DMS79 (cell line): ENCODE results near the gene RCAN2.

Experiments used
- DNase-seq: peaks from one replicate; lab custom pipeline; 2025; lab: John Stamatoyannopoulos, UW

RCAN2 gene

GRCh38 chr6:46491201-46491627 is at the start of gene RCAN2:
Gene RCAN2 (minus strand): TSS chr6:46491449.
- DNase-seq, result peak; percentile 45

- no peak for DNase-seq
Measured at GRCh38 chr6:46539866-46540265, 48.6 kb upstream of the RCAN2 start.

- no peak for DNase-seq
Measured at GRCh38 chr6:46538800-46539480, 47.7 kb upstream of the RCAN2 start.

DNA sequence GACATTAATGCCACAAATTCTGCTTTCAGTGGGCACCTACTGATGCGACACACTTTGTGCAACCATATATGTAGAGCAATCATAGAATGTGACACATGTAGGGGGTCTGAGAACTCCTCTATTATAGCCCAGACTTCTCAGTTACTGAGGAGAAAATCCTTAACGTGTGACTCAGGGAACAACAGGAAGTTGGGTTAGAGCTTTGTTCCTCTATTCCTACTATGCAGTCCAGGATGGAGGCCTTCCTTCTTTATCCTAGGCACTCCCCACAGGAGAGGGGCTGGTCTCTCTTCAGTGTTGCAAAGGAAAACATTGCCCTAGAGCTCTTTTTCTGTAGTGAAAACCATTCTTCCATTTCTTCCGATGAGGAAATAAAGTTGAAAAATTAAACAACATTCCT is 39.6 kb upstream of the RCAN2 start:
- no peak for DNase-seq

DNA sequence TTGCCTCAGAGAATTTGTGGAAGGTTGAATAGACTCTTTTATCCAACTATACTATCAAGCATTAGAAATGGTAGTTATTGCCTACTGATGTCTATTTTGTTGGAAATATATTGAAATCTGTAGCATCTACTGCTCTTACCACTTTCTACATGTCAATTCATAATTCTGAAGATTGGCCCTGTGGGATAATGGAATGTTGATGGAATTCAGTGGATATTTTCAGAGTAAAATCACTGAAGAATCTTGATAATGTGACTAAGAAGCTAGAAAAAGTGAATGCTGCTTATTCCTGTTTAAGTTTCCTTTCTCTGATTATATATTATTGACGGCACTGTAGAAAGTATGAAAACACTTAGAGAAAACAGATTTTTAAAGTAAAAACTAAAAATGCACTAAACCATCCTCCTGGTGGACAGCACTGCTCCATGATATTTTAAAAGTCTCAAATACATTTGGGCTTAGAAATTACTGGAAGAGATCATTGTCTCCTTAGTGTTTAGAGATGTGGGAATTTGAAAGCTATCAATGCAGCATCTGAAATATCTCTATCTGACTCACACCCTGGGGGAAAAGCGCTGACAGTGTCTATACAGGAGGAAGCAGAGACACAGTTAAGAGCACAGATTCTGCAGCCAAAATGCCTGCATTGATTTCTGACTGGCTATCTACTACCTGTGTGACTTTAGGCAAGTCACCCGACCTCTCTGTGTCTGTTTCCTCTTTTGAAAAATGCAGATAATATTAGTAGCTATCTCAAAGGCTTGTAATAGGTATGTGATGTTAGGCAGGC is 37.9 kb upstream of the RCAN2 start:
- no peak for DNase-seq

GRCh38 chr6:46526607-46527006 is 35.4 kb upstream of the RCAN2 start:
- no peak for DNase-seq

DNA sequence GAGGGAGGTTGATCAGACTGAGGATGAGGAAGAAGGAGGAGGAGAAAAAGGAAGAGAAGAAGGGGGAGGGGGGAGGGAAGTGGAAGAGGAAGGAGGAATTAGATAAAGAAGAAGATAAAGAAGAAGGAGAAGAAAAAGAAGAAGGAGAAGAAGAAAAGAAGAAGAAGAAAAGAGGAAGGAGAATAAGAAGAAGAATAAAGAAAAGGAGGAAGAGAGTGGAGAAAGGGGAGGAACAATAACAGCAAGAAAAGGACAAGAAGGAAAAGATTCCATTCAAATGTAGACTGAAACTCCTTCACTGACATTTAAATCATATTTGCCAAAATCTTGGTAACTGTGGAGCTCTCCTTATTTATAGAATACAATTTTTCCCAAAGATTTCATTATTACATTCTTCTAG is 34.3 kb upstream of the RCAN2 start:
- DNase-seq, result no peak

DNA sequence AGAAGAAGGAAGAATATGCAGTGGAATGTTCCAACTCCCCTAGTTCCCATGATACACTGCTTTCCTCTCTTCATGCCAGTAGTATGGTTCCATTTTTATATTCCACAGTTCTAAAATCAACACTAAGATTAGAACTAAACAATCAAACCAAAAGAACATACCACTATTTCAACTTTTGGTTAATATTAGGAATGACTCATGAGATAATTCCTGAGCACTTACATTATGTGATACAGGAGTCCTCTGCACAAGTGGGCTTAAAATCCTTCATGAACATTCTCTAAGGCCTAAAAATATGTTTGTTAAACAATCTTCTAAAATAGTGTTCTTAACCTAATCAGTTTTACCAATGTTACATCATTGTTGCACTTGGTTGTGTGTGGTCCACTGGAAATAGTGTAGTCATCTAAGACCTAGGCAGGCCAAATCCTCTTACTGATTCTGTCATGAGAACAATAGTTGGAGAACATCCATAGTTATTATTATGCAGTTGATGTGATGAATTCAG is 30.3 kb upstream of the RCAN2 start:
- no peak for DNase-seq

- no peak for DNase-seq
Measured at GRCh38 chr6:46517202-46517601, 26.0 kb upstream of the RCAN2 start.

DNA sequence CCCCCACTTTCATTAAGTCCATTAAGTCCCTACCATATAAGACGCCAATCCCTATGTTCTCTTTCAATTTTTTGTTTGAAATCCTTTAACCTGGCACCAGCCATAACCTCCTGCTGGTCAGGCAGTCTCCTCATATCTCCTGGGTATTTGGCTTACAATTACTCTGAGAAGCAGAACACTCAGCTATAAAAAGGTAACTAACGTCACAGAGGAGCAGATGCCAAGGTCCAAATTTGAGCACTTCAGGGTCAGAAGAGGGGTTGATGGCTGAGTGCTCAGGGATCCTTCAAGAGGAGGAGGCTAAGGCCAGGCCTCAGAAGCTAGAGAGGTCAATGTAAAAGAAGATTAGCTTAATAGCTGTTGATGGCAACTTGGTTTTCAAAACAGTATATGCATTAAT is 22.3 kb upstream of the RCAN2 start:
- no peak for DNase-seq

- DNase-seq, result no peak
Measured at GRCh38 chr6:46511320-46511719, 20.1 kb upstream of the RCAN2 start.

DNA sequence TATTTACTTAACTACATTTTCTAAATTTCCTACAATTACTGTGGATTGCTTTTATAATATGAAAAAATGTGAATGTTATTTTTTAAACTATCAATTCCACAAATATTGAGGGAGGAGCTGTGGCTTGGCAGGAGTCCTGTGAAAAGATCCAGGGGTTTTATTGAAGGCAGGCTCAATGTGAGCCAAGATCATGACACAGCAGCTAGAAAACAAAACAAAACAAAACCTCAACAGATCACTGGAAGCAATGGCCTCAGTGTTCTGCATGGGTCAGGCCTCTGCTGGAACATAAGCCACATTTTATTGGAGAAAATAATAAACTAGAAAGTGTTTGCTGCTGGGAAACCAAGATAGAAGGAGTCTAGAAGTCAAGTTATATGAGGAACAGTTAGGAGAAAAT is 19.4 kb upstream of the RCAN2 start:
- no peak for DNase-seq

DNA sequence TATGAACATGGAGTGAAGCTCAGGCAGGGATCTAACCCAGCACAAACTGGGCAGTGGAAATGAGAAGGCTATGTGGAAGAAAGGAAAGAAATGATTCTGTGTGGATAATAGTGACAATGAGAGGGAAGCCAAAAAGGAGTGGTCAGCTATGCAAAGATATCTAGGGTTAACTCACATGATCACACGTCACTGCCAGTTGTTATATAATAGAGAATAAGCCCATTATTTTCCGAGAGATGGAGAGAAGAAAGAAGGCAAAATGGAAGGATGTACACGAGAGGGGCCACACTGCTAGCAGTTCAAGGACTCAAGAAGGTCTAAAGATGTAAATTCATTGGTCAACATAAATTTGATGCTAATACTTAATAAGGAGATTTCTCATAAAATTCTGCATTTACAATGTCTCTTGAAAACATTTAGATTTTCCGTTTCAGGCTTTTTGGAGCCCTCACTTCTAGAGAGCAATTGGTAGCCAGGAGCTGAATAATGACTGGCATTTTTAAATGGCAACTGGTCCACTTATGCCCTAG is 18.8 kb upstream of the RCAN2 start:
- no peak for DNase-seq

GRCh38 chr6:46509063-46509462 is 17.8 kb upstream of the RCAN2 start:
- DNase-seq, result no peak

DNA sequence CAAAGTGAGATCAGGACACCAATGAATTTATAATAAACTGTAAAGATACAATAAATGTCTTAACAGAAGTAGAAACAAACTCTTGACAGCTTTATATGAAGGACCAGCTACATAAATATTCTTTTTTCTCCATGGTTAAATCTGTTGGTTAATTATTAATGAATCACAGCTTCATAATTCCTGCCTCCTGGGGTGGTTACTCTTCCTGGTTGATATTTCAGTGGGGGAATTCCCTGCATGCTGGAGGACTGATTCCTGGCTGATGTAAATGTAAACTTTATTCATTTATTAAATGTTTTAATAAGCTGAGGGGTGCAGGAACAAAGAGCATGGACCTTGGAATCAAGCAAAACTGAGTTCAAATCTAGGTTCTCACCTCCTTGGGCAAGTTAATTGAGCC is 16.2 kb upstream of the RCAN2 start:
- DNase-seq, result no peak

- DNase-seq, result no peak
Measured at GRCh38 chr6:46505693-46506512, 14.7 kb upstream of the RCAN2 start.

GRCh38 chr6:46504242-46504641 is 13.0 kb upstream of the RCAN2 start:
- no peak for DNase-seq

DNA sequence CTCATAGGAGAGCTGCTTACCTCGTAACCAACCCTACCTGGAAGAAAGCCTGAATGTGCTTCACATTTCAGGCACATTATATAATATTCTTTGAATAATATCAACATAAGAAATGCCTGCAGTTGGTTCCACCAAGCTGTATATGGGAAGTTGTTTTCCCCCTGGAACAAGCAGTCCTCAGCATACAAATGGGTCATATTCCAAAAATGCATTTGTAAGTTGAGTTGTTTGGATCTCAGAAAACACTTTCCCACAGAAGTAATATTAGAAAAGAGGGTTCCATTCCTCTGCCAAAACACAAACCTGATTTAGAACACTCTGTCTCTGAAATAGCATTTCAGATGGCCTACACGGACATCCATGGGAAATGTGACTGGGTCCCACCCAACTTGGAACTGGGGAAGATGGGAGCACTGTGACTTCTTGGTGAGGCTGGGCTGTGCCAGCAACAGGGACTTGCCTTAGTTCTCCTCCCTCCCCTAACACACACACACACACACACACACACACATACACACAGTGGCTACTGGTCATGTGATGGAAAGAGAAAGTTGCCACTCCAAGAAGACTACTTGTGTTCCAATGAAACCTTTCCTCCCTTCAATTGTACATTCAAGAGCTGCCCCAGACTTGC is 11.4 kb upstream of the RCAN2 start:
- no peak for DNase-seq

- no peak for DNase-seq
Measured at GRCh38 chr6:46501136-46502089, 10.2 kb upstream of the RCAN2 start.

DNA sequence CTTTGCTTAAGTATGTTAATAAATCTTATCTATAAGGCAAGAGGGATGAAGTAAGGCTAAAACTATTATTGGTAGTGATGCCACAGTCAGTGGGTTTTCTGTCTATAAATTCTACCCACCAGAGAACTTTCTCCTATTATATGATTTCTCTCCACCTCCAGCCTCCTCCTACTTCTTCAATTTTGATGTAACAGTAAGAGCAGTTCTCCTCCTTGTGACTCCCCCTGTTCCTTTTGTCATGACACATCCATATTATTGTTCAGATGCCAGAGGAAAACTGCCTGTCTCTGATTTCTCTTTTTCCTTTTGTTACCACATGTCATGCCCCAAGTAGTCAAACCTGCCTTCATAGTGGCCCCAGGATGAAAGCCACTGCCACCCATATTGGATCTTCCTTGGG is 9.1 kb upstream of the RCAN2 start:
- DNase-seq, result no peak
